T47D (cell line): Measurements from ENCODE around the gene LIMS1.

ENCODE experiments used
- DNase-seq, 2 experiments: peaks; one replicate each; pipeline versions ENCODE4 v3.0.0 to v3.0.0-alpha.2; 2011 to 2012; ENCODE audit warnings: low read depth in 1 of 2, low spot score in 1 of 2
- JUND ChIP-seq: IDR thresholded peaks from 2 replicates; pipeline ENCODE4 v1.6.1; 2012; ENCODE audit warnings: low read depth
- in situ Hi-C: cut with HindIII; loops from 2 replicates; pipeline ENCODE4 v1.10.0; 2016; ENCODE audit warnings: low sequenced_read_pairs, low pct_unique_long_range_greater_than_20kb

The LIMS1 gene

DNA sequence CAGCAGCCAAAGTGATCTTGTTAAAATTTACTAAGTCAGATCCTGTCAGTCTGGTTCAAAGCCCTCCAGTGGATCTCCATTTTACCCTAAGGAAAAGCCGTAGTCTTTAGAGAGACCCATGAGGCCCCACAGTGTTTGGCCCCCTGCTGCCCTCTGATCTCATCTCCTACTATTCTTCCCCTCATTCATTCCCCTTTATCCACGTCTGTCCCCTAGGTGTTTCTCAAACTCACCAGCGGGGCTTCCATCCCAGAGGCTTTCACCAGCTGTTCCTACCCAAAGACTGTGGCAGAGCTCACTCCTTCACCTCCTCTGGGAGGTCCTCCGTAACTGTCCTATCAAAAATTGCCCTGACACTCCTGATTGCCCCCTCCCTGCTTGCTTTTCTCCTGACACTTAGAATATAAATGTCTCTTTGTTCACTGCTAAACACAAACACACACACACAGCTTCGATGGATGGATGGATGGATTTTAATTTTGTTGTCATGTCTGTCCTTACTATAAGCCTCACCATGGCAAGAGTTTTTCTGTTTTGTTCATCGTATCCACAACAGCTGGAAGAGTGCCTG is 26.1 kb downstream of the LIMS1 start:
- TF ChIP-seq JUND: no peak
- in situ Hi-C loops: no loop called here
- no peak for DNase-seq

DNA sequence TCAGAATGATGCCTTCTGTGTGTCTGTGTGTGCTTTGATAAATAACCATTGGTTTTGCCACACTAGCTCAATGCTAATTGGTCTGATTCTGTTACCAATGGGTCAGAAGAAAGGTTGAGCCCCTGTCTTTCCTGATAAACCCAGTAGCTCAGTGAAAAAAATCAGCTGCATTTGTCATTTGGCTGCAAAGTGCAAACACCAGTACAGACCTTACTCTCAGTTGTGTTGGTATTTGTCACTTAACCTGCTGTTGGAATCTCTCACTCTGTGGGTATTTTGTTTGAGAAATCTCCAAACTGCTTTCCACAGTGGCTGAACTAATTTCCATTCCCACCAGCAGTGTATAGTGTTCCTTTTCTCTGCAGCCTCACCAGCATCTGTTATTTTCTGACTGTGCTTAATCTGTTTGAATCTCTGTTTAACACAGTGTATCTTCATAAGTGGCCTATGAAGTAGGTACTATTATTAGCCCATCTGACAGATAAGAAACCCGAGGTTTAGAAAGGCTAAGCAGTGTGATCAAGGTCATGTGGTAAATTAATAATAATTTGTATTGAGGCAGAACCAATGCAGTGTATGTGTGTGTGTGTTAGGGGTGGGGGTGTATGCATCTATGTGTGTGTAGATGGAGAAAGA is 26.7 kb downstream of the LIMS1 start:
- TF ChIP-seq JUND: no peak
- DNase-seq: no peak
- in situ Hi-C loops: no loop called here

DNA sequence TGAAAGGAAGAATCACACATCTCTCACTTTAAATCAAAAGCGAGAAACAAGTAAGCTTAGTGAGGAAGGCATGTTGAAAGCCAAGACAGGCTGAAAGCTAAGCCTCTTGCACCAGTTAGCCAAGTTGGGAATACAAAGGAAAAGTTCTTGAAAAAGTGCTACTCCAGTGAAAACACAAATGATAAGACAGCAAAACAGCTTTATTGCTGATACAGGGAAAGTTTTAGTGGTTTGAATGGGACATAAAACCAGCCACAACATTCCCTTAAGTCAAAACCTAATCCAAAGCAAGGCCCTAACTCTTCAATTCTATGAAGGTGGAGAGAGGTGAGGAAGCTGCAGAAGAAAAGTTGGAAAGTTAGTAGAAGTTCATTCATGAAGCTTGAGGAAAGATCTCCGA is 28.0 kb downstream of the LIMS1 start:
- DNase-seq: no peak
- in situ Hi-C loops: no loop called here
- no peak for TF ChIP-seq JUND

DNA sequence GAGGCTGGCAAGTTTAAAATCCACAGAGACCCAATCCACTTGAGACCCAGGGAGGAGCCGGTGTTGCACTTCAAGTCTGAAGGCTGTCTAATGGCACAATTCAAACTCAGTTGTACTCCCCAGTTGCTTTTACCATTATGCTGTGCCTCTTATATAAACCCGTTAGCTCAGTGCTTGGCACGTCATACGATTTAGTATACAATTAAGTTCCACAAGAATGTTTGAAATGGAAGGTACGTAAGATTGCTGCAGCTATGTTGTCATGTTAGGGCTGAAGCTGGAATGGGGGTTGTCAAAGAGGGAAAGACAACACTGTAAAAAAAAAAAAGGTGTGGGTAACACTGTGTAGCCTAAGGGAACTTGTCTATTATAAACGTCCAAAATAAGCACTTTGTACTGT is 30.2 kb downstream of the LIMS1 start:
- no peak for TF ChIP-seq JUND
- DNase-seq: no peak
- in situ Hi-C loops: no loop called here

DNA sequence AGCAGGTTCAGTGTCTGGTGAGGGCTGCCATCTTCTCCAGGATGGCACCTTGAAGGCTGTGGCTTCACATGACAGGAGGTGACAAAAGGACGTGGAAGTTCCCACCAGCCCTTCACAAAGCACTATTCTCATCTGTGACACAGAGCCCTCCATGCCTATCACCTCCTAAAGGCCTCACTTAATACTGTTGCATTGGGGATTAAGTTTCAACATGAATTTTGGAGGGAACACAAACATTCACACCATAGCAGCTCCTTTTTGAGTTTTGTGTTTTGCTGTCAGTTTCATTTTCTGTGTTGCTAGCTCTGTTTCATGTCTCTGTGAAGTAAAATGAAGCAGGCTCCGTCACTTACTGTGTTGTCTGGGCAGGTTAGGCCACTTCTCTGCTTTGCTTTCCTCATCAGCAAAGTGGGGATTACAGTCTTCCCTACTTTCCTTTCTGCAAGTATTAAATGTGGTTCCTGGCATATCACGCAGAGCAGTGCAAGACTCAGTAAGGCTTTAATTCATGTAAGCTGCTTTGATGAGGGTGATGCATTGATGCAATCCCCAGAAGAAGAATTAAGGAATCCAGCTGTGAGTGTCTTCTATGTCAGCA is 31.6 kb downstream of the LIMS1 start:
- TF ChIP-seq JUND: no peak
- DNase-seq: no peak
- in situ Hi-C loops: no loop called here

DNA sequence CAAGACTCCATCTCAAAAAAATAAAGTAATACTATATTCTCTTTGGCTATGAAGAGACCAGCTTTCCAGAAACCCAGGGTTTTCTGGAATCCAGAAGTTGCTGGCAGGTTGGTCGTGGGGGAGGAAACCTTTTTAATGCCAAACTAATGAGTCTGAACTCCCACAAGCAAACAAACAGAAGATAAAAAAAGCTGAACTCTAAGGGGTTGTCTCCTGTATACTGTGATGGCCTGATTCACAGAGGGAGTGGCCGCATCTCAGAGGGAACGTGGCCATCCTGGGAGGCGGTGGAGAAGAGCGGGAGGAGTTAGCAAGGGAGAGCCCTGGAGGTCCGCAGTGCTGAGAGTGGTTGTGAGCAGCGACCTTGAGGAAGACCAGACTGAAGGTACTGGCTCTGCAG is 36.1 kb downstream of the LIMS1 start:
- no peak for TF ChIP-seq JUND
- DNase-seq: no peak
- in situ Hi-C loops: no loop called here

DNA sequence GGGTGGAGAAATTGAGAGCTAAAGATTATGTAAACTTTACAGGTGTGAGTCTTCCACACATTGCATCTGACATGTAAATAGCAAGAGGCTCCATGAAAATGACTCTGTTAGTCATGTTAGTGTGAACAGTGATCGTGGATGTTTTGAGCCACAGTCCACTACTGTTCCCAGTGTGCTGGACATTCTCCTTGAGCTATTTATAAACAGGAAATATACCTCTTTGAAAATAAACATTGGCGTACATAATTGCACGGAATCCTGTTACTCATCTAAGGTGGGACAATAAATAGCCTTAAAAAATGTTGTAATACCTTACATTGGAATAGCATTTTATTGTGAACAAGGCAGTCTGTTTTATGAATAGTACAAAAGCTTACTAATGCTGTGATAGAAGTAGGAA is 37.0 kb downstream of the LIMS1 start:
- TF ChIP-seq JUND: no peak
- in situ Hi-C loops: no loop called here
- DNase-seq: no peak

DNA sequence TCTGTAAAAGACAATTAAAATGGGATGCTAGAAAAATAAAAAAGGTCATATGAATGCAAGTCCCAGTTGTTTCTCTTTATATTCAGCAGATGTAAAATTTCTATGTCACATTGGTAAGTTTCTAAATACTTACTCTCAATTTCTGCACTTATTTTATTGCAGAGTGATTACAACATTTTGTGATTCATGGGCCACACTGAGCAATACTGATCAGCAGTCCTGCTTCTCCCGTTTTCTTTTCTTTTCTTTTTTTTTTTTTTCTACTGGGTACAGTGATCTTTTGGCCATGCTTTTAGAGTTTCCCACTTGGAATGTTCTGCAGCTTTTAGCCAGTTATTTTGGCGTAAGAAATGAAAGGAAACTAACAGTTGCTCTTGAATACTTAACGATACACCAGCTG is 38.8 kb downstream of the LIMS1 start:
- no peak for TF ChIP-seq JUND
- in situ Hi-C loops: no loop called here
- DNase-seq: no peak

DNA sequence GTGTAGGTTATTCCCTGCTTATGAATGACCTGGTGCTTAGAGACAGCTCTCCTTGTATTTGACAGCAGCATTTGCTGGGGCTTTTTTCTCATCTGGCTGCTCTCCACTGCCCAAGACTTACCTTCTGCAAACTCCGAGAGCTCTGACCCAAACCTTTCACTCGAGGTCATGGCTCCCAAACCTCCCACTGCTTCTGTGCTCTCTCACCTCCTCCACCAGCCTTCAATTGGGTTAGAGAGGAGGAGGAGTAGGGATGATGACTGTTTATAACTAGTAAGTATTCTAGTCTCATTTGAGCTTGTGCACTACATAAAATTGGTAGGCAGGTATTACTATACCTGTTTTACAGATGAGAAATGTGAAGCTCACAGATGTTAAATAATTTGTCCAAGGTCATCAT is 40.1 kb downstream of the LIMS1 start:
- DNase-seq: no peak
- TF ChIP-seq JUND: no peak
- in situ Hi-C loops: no loop called here

DNA sequence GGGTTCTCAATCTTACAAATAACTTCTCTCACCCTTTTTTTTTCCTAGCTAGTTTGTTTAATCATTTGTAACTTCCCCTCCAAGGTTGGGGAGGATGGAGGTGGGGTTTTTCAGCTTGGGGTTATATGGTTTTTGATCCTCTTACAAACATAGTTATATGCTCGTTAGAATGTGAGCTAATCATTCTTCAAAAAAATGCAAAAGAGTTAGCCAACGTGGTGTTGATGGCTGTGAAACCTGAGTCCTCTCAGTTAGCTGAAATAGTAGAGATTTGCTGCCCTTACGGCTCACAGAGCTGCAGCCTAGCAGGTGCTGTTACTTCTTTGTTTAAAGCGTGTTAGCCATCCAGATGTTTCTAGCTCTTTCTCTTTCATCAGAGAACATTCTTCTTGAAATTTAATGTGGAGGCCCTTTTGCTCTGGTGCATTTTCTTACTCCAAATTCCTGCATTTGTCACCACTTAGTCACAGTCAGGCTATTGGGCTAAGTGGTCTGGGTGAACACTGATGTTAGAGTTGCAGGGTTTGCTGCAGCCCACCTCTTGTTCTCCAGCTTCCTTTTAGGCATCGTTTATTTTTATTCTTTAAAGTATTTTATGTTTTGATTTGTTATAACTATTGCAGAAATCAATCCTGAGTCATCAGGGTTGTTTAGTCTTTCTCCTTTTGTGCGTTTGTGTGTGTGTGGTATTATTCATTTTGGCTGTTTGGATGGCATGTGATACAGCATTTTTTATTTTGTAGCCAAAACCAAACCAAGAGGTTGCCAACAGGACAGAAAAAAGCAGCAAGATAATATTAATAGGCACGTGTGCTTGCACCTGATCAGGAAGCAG is 41.1 kb downstream of the LIMS1 start:
- in situ Hi-C loops: no loop called here
- DNase-seq: no peak
- no peak for TF ChIP-seq JUND

DNA sequence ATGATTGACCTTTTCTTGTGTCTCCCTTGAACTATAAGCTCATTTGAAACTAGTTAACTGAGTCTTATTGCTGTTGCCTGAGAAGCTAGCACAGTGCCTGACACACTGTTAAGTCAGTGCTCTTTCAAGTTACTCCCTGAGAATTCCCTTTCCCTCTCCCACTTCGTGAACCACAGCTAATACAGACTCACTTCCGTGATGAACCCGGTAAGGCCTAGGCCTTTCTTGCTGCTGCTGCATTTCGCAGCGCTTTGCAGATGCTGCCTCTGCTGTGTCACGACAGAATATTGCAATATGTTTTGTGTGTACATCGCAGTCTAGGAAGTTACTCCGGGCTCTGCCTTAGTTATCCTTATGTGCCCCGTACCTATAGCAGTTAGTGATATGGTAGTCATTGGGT is 42.8 kb downstream of the LIMS1 start:
- DNase-seq: no peak
- in situ Hi-C loops: no loop called here
- no peak for TF ChIP-seq JUND

DNA sequence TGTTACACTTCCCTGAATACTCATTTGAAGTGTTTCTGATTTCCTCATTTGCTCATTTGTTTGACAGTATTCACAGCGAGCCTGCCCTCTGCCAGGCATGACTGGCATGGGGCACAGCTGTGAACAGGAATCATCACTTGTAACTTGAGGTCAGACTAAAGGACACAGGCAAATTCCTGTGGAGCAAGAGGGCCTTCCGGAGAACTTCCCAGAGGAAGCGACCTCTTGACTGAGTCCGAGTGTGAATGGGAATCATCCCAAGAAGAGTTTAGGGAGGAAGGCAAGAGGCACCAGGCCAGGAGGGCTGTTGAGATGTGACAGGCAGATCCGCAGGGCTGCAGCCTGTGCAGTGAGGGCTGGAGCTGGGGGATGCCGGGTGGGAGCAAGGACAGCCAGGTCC is 45.4 kb downstream of the LIMS1 start:
- in situ Hi-C loops: no loop called here
- TF ChIP-seq JUND: no peak
- no peak for DNase-seq

DNA sequence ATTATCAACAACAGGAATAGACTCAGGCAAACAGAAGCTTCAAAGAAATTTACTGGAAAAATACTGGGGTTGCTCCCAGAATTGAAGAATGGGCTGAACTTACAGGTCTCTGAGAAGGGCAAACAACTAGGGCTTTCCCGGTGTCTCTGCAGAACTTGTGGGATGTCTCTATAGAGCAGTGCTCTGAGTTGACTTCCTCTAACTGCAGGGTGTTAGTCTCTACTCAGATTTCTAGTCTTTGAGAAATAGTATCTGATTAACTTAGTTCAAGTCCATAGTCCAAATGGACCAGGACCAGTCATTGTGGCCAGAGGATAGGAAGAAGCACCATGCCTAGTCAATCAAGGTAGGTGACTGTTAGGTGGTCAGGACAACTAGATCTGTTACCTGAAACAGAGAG is 45.8 kb downstream of the LIMS1 start:
- DNase-seq: no peak
- TF ChIP-seq JUND: no peak
- in situ Hi-C loops: no loop called here
